ENCODE measurements around the gene DIAPH1.

The DIAPH1 gene

GRCh38 chr5:141618804-141619554 lies at the start of gene DIAPH1:
DIAPH1 (minus strand) TSS chr5:141619000; CDS start chr5:141618914, 86 bp downstream.
- TF ChIP-seq, protein P1, sequence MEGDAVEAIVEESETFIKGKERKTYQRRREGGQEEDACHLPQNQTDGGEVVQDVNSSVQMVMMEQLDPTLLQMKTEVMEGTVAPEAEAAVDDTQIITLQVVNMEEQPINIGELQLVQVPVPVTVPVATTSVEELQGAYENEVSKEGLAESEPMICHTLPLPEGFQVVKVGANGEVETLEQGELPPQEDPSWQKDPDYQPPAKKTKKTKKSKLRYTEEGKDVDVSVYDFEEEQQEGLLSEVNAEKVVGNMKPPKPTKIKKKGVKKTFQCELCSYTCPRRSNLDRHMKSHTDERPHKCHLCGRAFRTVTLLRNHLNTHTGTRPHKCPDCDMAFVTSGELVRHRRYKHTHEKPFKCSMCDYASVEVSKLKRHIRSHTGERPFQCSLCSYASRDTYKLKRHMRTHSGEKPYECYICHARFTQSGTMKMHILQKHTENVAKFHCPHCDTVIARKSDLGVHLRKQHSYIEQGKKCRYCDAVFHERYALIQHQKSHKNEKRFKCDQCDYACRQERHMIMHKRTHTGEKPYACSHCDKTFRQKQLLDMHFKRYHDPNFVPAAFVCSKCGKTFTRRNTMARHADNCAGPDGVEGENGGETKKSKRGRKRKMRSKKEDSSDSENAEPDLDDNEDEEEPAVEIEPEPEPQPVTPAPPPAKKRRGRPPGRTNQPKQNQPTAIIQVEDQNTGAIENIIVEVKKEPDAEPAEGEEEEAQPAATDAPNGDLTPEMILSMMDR (IDR thresholded peaks at IDR 0.05; ENCODE audit: low read length, missing control alignments) = peak; percentile 86

GRCh38 chr5:141665995-141666940 lies 47.5 kb upstream of the DIAPH1 start:
- no peak overlapping the region for H3K4me3 ChIP-seq (replicated peaks; ENCODE audit: low read depth, low read length)
- DNase-seq (ENCODE audit: low read depth) = no peak
- TF ChIP-seq, protein P1 (IDR thresholded peaks at IDR 0.05; ENCODE audit: low read length, missing control alignments) = no peak

More at GRCh38 chr5:141618804-141619554, at the start of gene DIAPH1:
- peak within 1 kb of the TSS; percentile 85 for H3K4me3 ChIP-seq (replicated peaks; ENCODE audit: low read depth, low read length)
- DNase-seq (ENCODE audit: low read depth) = peak; percentile 97

DNA sequence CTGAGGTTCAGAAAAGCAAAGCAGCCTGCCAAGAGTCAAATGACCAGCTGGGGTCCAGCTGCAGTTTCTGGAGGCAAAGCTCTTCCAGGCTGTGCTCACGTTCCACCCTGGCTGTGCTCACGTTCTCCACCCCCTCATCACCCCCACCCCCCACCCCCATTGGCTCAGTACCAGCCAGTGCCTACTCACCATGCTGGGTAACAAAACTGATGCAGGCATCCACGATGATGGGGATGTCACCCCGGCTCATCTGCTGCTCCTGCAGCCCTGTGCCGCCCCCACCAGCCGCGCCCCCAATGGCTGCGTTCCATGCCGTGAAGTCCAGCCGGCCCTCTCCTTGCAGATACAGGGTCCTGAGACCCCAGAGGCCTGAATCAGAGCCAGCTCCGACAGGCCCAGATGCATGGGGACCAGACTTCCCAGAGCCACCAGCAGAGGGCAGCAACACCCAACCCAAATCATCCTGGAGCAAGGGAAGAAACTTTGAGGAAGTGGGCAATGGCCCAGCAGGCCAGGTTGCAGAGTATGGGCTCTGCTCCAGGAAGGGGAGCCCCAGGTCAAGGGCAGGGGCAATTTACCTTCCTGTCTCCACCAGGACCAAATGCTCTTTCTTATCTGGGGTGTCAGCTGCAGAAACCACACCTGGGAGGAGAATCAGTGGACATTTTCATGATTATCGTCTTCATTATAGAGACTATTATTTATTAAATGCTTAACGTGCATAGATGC lies 46.1 kb upstream of the DIAPH1 start:
- TF ChIP-seq, protein P1 (IDR thresholded peaks at IDR 0.05; ENCODE audit: low read length, missing control alignments) = peak; percentile 96
- peak; percentile 76 for DNase-seq (ENCODE audit: low read depth)
- H3K4me3 ChIP-seq (replicated peaks; ENCODE audit: low read depth, low read length) = no peak overlapping the region

- DNase-seq (ENCODE audit: low read depth) = no peak
- no peak overlapping the region for H3K4me3 ChIP-seq (replicated peaks; ENCODE audit: low read depth, low read length)
Measured at GRCh38 chr5:141663506-141663905, 44.7 kb upstream of the DIAPH1 start.

GRCh38 chr5:141662028-141662427 lies 43.2 kb upstream of the DIAPH1 start:
- no peak overlapping the region for H3K4me3 ChIP-seq (replicated peaks; ENCODE audit: low read depth, low read length)
- TF ChIP-seq, protein P1 (IDR thresholded peaks at IDR 0.05; ENCODE audit: low read length, missing control alignments) = no peak
- DNase-seq (ENCODE audit: low read depth) = no peak

More at GRCh38 chr5:141663506-141663905, 44.7 kb upstream of the DIAPH1 start:
- TF ChIP-seq, protein P1 (IDR thresholded peaks at IDR 0.05; ENCODE audit: low read length, missing control alignments) = no peak

DNA sequence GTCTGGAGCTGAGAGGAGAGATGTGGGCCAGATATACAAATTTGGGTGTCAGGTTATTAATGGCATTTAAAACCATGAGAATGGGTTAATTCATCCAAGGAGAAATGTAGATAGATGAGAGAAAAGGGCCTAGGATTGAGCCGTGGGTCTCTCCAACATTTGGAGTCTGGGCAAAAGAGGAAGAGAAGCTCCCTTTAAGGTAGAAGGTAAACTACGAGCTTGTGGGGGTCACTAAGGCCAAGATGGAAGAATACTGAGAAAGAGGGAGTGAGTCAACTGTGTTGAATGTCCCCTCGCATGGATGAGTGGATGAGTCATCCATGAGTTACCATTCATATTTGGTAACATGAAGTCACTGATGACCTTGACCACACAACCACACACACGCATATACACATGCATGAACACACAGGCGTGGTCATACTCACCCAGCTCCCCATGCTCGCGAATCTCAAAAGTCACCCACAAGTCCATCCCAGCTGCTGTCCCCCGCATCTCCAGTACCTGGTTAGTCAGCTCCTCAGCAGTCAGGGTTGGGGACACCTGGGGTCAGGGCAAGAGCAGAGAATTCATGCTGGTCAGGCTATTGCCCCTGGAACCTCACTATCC lies 39.2 kb upstream of the DIAPH1 start:
- no peak overlapping the region for H3K4me3 ChIP-seq (replicated peaks; ENCODE audit: low read depth, low read length)
- peak; percentile 91 for DNase-seq (ENCODE audit: low read depth)
- TF ChIP-seq, protein P1 (IDR thresholded peaks at IDR 0.05; ENCODE audit: low read length, missing control alignments) = no peak

Data from fibroblast of pulmonary artery (primary cell).